HFFc6 (cell line): ENCODE measurements around the gene CLNK. TPM values are rescaled to one million over a fixed set of nuclear protein-coding genes. Genes with fewer than 3 reads are reported as not detected.

Source experiments
- DNase-seq: peaks from one replicate; pipeline ENCODE4 v3.0.0-alpha.2; 2018
- H3K27ac Mint-ChIP-seq: 2 replicates; pipeline ENCODE4 v1.8.0; 2020; ENCODE audit warnings: mild to moderate bottlenecking, mixed read lengths
- H3K27me3 Mint-ChIP-seq: 2 replicates; pipeline ENCODE4 v1.8.0; 2021; ENCODE audit warnings: mild to moderate bottlenecking, moderate library complexity, mixed read lengths; ENCODE audit not compliant: insufficient read depth
- H3K36me3 Mint-ChIP-seq: 2 replicates; pipeline ENCODE4 v1.8.0; 2021; ENCODE audit warnings: low read depth, mixed read lengths
- H3K4me1 Mint-ChIP-seq: 2 replicates; pipeline ENCODE4 v1.8.0; 2020; ENCODE audit warnings: low read depth, mixed read lengths
- H3K4me3 Mint-ChIP-seq: 2 replicates; pipeline ENCODE4 v1.8.0; 2020; ENCODE audit warnings: mild to moderate bottlenecking, moderate library complexity, mixed read lengths
- H3K9me3 Mint-ChIP-seq: 2 replicates; pipeline ENCODE4 v1.8.0; 2020; ENCODE audit warnings: mild to moderate bottlenecking, mixed read lengths
- CTCF ChIP-seq: fragments of 200-600 bp; sonication (generic); IDR thresholded peaks from 2 replicates; pipeline ENCODE4 v1.5.0; 2021; ENCODE audit warnings: antibody characterized with exemption, mild to moderate bottlenecking
- total RNA-seq, 6 experiments: library from RNA; stranded (reverse); fragmentation: NEBNext Ultra II Directional; extraction: Animal tissue kit (Norgen Biotek cat#: 25700); gene quantifications; 2 replicates in 1 of 6; 3 replicates in 5 of 6; pipeline ENCODE4 v1.2.3, GENCODE V29; 2021

Gene CLNK
- total RNA-seq, 6 experiments from 2014 or later: not detected

GRCh38 chr4:10470505-10470904 lies 214.1 kb downstream of the CLNK start:
- no peak for DNase-seq
- peaks cover 8% of the 10 kb centered on the region; the same call in 1 of the 2 replicates for H3K4me1 Mint-ChIP-seq
- no peaks in the 10 kb centered on the region for H3K9me3 Mint-ChIP-seq
- no peak for TF ChIP-seq CTCF
- H3K27ac Mint-ChIP-seq: no peak overlapping the region
- no peaks in the 10 kb centered on the region for H3K36me3 Mint-ChIP-seq
- H3K4me3 Mint-ChIP-seq: no peak overlapping the region
- peaks cover 2% of the 10 kb centered on the region; the same call in 1 of the 2 replicates for H3K27me3 Mint-ChIP-seq

DNA sequence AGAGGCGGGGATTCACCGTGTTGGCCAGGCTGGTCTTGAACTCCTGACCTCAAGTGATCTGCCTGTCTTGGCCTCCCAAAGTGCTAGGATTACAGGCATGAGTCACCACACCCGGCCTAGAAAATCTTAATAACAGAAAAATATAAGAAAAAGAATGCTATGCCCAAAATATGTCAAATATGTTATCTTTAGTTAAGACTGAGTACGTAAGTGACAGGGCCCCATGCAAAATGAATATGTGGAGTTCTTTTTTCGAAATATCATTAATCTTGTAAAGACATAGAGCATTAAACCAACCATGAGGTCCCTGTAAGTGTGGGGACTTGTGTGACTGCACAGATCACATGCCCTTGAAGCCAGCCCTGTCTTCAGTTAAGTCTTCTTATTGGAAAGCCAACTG lies 218.4 kb downstream of the CLNK start:
- Mint-ChIP-seq H3K4me1 (peaks cover 8% of the 10 kb centered on the region; the same call in 1 of the 2 replicates), H3K27me3 (peaks cover 14% of the 10 kb centered on the region), H3K9me3 (no peaks in the 10 kb centered on the region), H3K27ac (no peak overlapping the region), H3K36me3 (no peaks in the 10 kb centered on the region), H3K4me3 (no peak overlapping the region)
- no peak for DNase-seq
- TF ChIP-seq CTCF: no peak

DNA sequence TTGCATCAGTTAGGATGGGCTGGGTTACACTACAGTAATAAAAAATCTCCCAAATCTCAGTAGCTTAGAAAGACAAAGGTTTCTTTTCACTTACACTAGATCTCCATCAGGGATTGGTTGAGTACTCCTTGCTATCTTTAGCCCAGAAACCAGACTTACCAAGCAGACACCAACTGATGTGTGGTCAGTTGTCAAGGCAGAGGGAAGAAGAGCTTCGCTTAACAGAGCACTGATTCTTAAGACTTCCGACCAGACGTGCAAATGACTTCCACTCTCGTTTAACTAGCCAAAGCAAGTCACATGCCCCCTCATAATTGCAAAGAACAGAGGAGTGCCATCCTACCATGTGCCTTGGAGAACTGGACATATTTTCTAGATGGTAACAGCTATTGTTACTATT lies 221.7 kb downstream of the CLNK start:
- no peak overlapping the region for H3K4me3 Mint-ChIP-seq
- H3K27me3 Mint-ChIP-seq: peaks cover 18% of the 10 kb centered on the region
- H3K27ac Mint-ChIP-seq: no peak overlapping the region
- H3K9me3 Mint-ChIP-seq: no peaks in the 10 kb centered on the region
- no peak for DNase-seq
- no peak for TF ChIP-seq CTCF
- H3K4me1 Mint-ChIP-seq: peaks cover 7% of the 10 kb centered on the region; the same call in 1 of the 2 replicates
- H3K36me3 Mint-ChIP-seq: no peaks in the 10 kb centered on the region

DNA sequence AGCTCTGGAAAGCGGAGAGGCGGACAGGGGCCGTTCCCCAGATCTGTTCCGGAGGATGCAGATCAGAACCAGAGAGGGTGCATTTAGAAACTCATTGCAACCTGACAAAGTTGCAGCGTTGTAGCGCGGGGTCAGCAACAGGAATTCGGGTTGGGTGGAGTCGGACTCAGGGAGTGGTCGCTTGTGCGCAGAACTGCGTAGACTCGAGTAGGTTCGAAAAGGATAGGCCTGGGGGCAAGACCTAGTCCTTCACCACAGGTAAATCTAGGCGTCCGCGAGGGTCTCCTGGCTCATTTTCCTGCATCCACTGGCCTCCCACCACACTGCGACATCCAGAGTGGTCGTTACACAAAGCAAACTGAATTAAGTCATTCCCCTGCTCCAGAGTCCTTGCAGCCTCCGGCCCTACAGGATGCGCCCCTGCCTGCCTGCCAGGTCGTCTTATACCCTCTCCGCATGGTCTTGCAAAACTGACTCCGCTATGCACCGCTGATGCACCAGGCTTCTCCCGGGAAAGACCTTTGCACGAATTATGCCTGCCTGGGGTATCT lies 222.6 kb downstream of the CLNK start:
- no peak for TF ChIP-seq CTCF
- no peak for DNase-seq
- H3K27ac Mint-ChIP-seq: no peak overlapping the region
- no peaks in the 10 kb centered on the region for H3K4me1 Mint-ChIP-seq
- no peak overlapping the region for H3K4me3 Mint-ChIP-seq
- peaks cover 18% of the 10 kb centered on the region for H3K27me3 Mint-ChIP-seq
- no peaks in the 10 kb centered on the region for H3K9me3 Mint-ChIP-seq
- no peaks in the 10 kb centered on the region for H3K36me3 Mint-ChIP-seq

DNA sequence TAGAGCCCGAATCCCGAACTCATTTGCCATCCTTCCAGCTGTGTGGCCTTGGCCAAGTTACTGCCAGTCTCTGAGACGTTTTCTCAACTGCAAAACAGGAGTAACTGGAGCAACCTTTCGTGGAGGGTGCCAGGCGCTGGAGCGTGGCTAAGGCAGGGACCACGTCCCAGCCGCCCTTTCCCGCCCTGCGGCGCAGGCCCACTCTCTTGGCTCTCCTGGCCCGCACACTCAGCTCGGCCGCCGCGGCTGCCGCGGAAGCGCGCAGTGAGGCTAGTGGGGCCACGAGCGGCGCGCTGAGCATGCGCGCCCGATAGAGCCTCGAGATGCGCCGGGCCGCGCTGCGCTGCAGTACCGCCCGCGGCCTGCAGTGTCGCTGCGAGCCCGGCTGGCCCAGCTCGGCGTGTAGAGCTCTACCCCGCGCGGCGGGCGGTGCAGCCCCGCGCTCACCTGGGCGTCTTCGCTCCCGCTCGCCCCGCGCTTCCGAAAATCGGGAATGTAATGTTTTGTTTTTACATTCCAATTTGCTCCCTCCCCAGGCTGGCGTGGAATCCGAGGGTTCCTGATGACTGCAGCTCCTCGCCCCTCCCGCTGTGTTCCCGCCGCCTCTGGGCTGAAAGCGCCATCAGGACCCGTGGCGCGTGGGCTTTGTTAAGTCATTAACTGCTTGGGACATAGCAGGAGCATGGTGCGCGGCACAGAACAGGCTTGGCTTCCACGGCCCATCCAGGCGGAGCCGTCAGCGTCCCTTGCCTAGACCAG lies 223.3 kb downstream of the CLNK start:
- DNase-seq: no peak
- peaks cover 3% of the 10 kb centered on the region for H3K36me3 Mint-ChIP-seq
- peaks cover 18% of the 10 kb centered on the region for H3K27me3 Mint-ChIP-seq
- TF ChIP-seq CTCF: peak; percentile 86
- peaks cover 2% of the 10 kb centered on the region; the same call in 1 of the 2 replicates for H3K4me1 Mint-ChIP-seq
- H3K9me3 Mint-ChIP-seq: peaks cover 2% of the 10 kb centered on the region
- H3K27ac Mint-ChIP-seq: no peak overlapping the region
- peak overlapping the region; percentile 16; the same call in 1 of the 2 replicates for H3K4me3 Mint-ChIP-seq
